ENCODE data around the gene SETBP1.
"Not testable (repeated sequence)": the region's sequence is repeated elsewhere in the genome, so short reads cannot be mapped to it uniquely, and the experiment has no call there.

Gene SETBP1

DNA sequence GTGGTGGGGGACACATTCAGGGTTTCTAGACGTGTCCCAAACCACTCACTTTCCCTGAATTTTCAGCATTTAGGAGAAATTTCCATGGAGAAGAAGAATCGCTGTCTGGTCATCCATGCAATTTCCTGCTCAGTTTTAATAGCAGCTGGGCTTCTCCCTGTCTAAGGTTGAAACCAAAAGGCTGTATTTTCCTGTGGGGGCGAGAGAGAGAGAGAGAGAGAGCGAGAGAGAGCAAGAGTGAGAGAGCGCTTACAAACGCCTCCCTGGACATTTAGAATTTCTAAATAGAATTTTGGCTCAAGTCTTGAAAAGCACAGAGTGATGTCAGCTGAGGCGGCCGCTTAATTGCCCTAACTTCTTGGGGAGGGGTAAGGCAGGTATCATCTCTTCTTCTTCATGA is 110.8 kb downstream of the SETBP1 start:
- no peak for DNase-seq (ENCODE audit: low read depth in 2 of 2)

DNA sequence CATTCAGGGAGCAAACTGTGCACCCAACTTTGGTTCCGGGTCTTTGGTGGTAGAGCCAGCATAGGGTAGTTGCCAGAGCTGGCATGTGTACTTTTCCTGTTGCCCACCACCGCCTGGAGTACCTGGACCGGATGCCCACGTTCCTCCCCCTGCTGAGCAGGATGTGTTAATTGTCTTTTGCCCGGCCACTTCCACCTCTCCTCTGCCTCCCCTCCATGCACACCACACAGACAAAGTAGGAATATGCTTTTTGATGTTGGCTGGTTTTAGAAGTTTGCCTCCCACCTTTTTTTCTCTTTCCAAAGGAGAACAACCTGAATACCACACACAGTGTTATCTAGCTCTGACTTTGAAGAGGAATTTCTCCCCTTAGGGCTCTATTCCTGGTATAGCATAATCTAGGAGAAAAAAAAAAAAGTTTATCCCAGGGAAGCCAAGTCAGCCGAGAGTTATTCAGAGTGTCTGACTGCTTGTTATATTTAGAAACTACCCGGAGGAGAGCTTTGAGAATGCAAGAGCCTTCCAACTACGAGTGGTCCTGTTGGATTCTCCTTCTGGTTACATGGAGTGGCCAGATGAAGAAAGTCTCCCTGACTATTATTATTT is 111.9 kb downstream of the SETBP1 start:
- no peak for DNase-seq (ENCODE audit: low read depth in 2 of 2)

DNA sequence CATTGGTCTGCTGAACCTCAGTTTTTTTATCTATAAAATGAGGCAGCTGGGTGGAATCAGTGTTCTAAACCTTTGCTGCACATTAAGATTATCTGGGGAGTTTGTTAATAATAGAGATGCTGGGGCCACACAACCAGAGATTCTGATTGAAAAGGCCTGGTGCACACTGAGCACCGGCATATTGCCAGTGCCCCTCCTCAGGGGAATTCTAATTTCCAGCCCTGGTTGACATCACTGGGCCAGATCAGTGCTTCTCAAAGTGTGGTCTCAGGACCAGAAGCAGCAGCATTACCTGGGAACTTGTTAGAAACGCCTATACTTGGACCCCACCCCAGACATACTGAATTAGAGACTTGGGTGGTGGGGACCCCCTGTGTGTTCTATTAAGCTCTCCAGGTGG is 112.5 kb downstream of the SETBP1 start:
- DNase-seq (ENCODE audit: low read depth in 2 of 2), result no peak

DNA sequence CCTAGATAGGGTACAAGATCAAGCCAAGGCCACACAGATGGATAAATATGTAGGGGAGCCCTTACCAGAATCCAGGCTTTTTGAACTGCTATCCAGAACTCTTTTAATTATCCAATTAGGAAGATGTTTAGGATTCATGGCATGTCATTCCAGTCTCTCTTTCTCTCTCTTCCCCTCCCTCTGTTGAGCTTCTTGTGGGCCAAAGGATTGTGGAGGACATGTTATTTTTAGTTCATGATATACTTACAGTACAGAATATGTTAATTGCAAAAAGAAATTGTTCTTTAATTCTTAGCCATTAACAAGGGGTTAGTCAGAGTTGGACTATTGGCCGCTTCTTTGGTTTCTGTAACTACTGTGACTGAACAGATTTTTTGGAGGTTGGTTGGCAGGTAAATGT is 113.0 kb downstream of the SETBP1 start:
- DNase-seq (ENCODE audit: low read depth in 2 of 2), result no peak

DNA sequence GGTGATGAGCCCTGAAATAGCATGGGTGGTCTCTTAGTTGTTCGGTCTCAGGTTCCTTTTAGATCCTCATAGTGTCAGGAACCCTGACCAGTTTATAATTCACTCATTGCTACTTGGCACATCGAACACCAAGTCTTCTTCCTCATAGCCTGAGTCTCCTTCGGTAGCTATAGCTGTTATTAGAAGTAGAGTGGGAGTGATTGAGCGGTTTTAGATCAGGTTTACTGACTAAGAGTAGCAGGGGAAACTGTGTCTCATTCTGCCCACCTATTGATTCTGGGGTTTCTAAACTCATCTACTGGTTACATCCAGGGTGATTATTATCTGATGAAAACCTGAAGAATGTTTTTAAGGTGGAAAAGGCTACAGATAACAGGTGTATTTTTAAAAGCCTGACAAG is 114.6 kb downstream of the SETBP1 start:
- DNase-seq (ENCODE audit: low read depth in 2 of 2), result no peak

DNA sequence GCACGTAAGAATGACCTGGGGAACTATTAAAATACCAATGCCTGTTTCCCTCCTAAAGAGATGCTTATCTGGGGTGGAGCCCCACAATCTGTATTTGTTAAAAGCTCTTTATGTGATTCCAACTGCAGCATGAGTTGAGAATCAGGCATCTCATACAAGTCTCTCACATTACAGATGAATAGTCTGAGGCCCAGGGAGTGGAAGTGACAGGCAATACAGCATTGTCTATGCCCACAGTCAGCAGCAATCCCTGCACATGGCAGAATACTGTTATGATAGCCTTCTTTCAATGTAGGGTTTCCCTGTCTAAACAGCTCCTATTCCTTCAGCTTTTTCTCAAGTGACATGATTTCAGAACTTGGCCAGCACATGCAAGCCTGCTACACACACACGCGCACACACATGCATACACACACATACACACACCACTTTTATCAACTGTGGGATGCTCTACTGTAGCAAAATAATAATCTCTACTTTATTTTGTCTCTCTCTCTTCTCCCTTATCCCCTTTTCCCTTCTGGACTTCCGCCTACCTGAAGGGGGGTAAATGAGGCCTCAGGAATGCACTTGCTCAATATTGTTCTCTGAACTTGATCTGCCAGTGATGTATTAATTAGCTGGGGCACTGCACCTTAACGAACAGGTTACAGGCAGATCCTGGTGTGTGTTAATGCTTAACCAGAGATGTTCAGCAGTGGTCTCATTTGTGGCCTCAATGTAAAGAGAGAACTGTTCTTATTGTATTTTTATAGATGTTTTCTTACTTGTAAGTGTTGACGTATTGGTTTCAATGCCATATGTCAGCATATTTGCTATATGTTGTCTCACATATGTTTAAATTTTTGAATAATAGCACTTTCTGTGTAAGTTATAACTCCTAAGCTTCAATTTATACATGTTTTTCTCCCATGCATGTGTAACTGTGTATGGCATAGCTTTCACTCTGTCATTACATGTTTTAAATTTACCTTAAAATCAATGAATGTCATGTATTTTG is 116.0 kb downstream of the SETBP1 start:
- DNase-seq (ENCODE audit: low read depth in 2 of 2), result no peak

DNA sequence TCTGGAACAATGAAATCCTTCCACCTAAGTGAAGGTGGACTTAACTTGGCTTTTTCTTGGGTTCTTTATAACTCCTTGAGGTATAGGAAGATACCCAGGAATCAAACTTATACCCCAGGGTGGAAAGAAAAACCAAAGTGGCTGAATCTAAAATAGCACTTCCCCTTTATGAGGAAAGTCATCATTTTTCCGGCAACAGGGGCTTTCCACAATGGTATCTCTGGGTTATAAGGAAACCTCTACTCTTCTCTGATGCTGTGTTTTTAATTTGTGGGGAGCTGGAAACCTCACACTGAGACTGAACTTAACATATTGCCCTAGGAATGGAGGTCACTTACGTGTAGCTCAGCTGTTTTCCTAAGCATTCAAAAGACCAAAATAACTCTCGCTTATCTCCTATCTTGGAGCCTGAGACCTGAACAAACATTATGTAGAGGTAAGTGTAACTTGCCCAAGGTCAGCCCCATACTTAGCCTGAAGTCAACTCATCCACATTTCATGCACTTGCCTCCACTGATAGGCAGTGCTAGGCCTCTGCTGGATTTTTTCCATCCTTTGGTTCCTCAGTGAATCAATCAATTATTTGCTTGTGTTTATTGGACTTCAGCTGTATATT is 117.9 kb downstream of the SETBP1 start:
- no peak for DNase-seq (ENCODE audit: low read depth in 2 of 2)

DNA sequence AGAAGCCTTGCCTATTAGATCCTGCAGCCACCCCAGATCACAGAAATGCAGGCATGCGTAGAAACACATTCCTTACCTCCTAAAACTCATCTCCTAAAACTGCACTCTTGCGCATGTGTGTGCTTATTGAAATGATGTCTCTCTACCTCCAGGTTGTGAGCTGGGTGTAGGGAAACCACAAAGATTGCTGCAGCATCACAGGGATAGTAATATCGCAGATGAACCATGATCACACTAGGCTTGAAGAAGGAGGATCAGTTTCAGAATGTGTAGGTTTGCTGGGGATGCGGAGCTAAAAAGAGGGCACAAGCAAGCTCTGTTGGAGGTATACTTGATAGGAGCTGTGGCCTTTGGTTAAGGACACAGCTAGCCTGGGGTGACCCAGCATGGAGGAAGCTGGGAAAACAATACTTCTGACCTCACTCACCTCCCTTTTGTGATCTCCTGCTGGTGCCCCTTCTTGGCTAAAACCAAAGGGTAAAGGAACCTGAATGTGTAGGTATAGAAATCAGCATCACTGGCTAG is 118.8 kb downstream of the SETBP1 start:
- no peak for DNase-seq (ENCODE audit: low read depth in 2 of 2)

DNA sequence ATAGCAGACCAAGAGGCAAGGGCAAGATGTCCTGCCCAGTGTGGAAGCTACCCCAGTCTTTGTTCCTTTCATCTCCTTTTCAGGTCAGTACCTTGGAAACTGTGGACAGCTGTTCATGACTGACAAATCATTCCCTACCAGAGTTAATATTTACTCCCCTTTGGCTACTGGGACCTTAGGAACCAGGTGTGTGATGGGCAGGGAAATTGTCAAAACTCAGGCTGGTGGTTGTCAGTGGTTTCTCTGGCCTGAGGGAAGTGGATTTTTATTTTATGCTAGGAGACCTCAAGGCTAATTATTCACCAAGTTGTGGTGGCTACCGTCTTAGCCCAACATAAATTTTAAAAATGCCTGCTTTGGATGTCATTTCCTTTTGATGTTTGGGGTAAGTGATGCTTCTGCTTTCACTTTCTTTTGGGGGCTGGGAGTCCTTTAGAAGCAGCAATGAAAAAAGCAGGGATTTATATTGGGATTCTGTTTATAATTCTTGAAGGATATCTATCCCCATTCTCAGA is 119.3 kb downstream of the SETBP1 start:
- no peak for DNase-seq (ENCODE audit: low read depth in 2 of 2)

DNA sequence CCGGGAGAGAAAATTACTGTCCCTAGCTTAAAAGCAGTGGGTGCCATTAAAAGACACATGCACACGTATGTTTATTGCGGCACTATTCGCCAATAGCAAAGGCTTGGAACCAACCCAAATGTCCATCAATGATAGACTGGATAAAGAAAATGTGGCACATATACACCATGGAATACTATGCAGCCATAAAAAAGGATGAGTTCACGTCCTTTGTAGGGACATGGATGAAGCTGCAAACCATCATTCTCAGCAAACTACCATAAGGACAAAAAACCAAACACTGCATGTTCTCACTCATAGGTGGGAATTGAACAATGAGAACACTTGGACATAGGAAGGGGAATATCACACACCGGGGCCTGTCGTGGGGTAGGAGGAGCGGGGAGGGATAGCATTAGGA is 120.1 kb downstream of the SETBP1 start:
- DNase-seq (ENCODE audit: low read depth in 2 of 2), result not testable (repeated sequence)

DNA sequence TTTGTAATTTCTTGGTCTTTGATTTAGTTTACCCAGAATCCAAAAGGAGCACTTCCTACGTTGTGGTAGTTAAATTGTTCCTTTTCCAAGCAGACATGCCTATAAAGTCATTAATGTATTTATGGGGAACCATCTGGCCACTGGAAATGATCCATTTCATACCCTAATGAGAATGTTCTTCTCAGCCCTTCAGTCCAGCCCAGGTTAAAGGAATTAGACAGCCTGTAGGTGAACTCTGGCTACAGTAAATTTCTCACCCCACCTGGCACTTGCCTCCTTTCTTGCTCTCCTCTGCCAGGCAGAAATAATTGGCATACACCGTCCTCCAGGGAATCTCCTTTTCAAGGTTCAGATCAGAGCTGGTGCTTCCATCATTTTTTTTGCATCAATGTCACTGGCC is 121.1 kb downstream of the SETBP1 start:
- no peak for DNase-seq (ENCODE audit: low read depth in 2 of 2)

DNA sequence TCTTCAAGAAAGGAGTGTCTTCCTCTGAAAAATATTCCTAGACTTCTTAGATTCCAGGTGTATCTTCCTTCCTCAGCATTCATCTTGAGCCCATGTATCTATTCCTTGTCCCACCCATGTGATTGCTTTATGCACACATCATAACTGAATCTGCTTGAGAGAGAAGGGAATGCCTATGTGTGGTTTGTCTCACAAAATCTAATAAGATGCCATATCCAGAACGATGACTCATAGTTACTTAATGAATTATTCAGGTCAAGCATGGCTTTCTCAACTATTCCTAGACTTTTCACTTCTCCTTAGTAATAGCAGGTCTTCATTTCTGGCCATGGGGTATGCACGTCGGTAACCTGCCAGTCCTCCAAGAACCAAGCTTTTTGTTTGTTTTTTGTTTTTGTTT is 121.8 kb downstream of the SETBP1 start:
- no peak for DNase-seq (ENCODE audit: low read depth in 2 of 2)

DNA sequence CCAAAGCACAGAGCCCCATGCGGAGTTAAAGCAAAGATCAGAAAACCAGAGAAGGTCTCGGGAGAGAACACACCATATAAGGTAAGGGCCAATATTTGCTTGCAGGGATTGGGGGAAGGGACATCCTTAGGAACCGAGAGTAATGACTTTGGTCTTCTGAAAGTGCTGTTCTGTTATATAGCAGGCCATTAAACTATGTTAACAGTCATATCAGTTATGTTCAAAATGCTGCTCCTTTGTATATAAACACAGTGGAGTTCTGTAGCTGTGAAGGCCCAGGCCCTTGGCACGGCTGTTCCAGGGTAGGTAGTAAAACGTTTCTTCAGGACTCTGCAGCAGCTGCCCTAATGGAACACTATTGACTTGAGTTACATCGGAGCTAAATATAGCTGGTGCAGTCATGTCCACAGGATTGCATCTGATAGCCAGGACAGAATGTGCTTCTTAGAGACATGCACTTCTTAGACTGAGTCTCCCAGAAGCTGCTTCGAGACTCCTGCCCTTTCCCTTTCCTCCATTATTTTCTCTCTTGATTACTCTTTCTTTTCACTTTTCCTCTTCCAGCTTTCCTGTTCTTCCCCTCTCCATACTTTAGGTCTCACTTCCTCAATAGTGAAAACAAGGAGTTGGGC is 122.4 kb downstream of the SETBP1 start:
- DNase-seq (ENCODE audit: low read depth in 2 of 2), result no peak

DNA sequence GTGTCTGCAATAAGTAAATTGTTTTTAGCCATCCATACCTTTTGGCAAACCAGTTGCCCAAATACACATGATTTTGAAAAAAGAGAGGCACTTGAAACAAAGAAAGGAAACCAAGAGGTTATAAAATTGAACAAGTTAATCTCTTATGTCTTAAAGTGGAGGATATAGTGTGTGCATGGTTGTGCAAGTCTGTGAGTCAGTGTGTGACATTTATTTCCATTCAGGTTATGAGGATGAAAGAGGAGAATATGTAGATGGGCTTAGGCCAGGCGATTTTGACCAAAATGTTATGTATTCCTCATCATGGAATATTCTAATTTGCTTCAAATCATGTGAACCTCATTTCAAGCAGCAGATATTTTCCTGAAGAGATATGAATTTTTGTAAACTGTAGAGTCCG is 123.3 kb downstream of the SETBP1 start:
- no peak for DNase-seq (ENCODE audit: low read depth in 2 of 2)

DNA sequence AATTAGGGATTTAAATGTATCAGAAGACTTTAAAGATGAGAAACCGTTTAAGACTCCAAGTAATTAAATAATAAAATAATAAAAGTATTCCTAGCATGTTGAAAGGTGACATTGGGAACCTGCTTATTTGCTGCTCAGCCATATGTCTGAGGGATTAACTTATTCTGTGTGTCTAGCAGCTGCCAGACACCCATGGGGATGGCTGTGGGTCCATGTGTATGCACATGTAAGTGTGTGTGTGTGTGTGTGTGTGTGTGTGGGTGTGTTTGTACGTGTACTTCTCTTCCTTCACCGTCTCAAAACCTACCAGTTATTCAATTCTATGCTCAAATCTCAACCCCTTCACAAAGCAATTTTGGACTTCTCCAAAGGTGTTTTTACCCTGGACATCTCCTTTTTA is 124.5 kb downstream of the SETBP1 start:
- DNase-seq (ENCODE audit: low read depth in 2 of 2), result no peak

DNA sequence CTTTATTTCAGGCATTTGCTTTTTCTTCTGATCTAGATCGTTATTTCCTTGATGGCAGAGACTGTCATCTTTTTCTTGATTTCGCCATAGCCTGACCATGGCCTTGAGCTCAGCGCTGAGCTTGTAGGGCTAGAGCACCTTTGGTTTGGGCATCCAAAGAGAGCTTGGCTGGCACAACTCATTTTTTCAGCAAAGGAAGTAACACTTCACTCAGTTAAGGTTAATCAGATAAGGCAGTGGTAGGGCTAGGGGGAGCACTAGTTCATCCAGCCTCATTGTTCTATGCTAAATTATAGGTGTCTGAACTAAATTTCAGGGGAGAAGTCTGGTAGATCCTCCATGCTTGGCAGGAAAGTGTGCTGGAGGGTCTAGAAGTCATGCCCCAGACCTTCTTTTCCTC is 125.0 kb downstream of the SETBP1 start:
- peak in 1 of 2 donors; percentile 0 for DNase-seq (ENCODE audit: low read depth in 2 of 2)

DNA sequence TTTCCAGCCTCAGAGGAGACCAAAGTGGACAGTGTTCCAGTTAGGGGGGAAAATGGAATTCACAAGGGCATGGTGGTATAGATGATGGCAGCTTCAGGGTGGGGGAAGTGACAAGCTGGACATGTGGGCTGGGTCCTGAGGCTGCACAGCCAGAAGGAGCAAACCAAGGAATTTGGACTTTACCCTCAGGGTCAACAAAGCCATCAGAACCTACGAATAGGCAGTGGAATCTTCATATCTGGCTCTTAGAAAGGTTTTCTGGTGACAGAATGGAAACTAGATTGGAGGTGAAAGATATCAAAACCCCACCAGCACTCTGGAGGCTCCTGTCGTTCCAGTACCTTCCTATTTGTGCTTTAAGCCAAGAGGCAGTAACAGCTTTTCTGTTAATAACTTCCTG is 127.1 kb downstream of the SETBP1 start:
- DNase-seq (ENCODE audit: low read depth in 2 of 2), result no peak

DNA sequence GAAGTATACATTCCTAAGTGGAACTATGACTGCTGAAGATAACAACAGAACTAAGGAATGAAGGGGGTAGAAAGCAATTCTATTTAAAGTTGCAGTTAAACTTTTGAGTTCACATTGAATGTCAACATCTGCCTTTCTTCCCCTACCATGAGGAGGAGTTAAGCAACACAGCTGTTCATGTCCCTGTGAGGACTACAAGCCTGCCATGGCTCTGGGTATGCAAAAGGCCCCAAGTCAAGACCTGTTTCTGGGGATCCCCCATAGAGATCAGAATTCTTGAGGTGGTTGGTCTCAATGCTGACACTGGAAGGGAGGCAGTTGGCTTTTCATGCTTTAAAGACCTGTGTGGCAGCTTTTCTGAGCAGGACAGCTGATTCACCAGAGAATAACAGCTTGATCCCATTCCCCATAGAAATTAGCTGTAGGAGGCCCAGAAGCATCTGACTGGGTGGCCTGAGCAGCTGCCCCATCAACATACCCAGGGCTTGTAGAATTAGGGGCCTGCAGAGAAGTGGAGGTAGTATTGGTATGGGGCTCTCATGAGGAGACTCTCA is 131.0 kb downstream of the SETBP1 start:
- DNase-seq (ENCODE audit: low read depth in 2 of 2), result no peak

DNA sequence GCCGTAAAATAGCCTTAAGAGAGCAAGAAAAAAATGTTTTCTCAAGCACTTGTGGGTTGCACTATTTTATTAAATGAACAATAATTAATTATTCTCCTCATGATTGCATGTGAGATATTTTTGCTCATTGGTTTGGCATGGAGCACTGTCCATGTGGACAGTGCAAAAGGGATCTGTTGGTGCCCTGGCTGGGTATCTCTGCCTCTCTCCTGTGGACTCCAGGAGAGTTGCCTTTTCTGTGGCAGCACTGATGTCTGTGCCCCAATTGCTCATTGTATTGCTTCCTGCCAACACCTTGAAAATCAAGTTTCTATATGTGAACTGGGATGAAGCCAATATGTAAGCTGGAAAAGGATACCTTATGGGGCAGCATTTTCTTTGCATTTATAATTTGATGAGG is 131.7 kb downstream of the SETBP1 start:
- no peak for DNase-seq (ENCODE audit: low read depth in 2 of 2)

DNA sequence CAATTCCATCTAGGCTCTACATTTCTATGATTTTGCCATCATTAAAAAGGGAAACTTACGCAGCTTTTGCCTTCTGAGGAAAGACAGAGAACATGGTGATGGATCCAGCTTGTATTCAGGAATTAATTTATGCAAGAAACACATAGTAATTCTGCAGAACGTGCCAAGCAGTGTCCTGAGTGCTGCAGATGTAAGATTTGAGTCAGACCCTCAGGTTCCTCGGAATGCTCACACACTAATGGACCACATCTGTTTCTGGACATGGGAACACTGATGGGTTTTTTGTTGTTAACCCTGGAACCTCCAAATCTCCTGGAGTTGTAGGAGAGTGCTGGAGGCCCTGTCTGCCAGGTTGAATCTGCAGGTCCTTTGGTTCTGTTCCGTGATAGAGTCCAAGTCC is 132.9 kb downstream of the SETBP1 start:
- DNase-seq (ENCODE audit: low read depth in 2 of 2), result no peak

DNA sequence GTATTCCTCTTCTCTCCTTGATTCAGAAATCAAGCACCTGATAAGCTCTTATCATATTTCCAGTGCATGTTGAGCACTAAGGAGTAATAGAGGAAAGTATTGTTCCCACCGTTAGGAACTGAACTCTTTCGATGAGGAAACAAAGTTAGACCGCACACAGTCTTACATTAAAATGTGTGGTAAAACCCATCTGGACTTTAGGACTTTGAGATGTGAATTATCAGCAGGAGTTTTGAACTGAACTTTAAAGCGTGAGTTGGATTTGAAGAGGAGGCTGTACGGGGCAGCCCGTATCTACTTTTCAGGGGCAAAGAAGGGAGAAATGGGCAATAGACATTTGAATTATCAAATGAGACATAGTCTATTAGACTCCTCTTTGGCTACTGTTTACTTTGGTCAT is 134.4 kb downstream of the SETBP1 start:
- no peak for DNase-seq (ENCODE audit: low read depth in 2 of 2)

DNA sequence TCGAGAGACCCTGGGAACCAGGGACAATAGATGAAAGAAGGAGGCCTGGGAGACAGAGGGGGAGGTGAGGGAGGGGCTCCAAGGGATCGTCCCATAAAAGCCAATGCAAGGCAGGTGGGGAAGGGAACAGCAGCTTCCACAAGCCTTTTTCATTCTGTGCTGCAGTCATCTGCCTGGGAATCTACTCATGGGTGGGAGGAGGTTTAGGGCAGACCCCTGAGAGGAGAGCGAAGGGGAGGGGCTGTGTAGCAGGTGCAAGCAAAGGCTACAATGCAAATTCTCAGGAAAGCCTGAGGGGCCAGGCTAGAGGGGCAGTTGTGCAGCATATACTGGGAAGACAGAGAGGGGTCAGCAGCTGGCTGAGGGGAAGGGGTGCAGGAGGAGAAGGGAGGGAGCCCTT is 135.4 kb downstream of the SETBP1 start:
- no peak for DNase-seq (ENCODE audit: low read depth in 2 of 2)
